WERI-Rb-1 (cell line): ENCODE measurements around the gene ZBTB42.

Experiments
- DNase-seq: peaks from one replicate; pipeline ENCODE4 v3.0.0-alpha.2; 2020
- H3K27ac ChIP-seq: fragments of 250-450 bp; sonication (Bioruptor Pico); 2 replicates; pipeline ENCODE4 v1.5.1; 2020; ENCODE audit warnings: mild to moderate bottlenecking, moderate library complexity
- H3K27me3 ChIP-seq: fragments of 250-450 bp; sonication (Bioruptor Pico); 2 replicates; pipeline ENCODE4 v1.5.1; 2021; ENCODE audit warnings: mild to moderate bottlenecking, low read depth, moderate library complexity; ENCODE audit not compliant: insufficient read depth, severe bottlenecking
- H3K36me3 ChIP-seq: fragments of 250-450 bp; sonication (Bioruptor Pico); 2 replicates; pipeline ENCODE4 v1.5.1; 2020; ENCODE audit warnings: mild to moderate bottlenecking, moderate library complexity
- H3K4me3 ChIP-seq: 2 replicates; pipeline ENCODE4 v1.5.1; 2011; ENCODE audit warnings: low read depth, mild to moderate bottlenecking, control low read depth, low read length
- H3K9me3 ChIP-seq: fragments of 250-450 bp; sonication (Bioruptor Pico); 2 replicates; pipeline ENCODE4 v1.5.1; 2021; ENCODE audit warnings: mild to moderate bottlenecking, moderate library complexity; ENCODE audit not compliant: severe bottlenecking
- CTCF ChIP-seq: IDR thresholded peaks from 2 replicates; pipeline ENCODE4 v1.5.1; 2011; ENCODE audit warnings: low read depth, mild to moderate bottlenecking, control low read depth, inconsistent platforms, low read length

ZBTB42 gene

GRCh38 chr14:104771918-104772706 is 28.8 kb upstream of the ZBTB42 start:
- Histone ChIP-seq H3K9me3 (peaks cover 8% of the 10 kb centered on the region), H3K4me3 (no peak overlapping the region), H3K36me3 (peaks cover 59% of the 10 kb centered on the region), H3K27me3 (no peaks in the 10 kb centered on the region), H3K27ac (no peak overlapping the region)
- no peak for DNase-seq
- TF ChIP-seq CTCF, result no peak

GRCh38 chr14:104772707-104773504 is 28.0 kb upstream of the ZBTB42 start:
- DNase-seq, result no peak
- no peaks in the 10 kb centered on the region for H3K27me3 ChIP-seq
- no peak for TF ChIP-seq CTCF
- no peak overlapping the region for H3K4me3 ChIP-seq
- peaks cover 59% of the 10 kb centered on the region for H3K36me3 ChIP-seq
- peaks cover 8% of the 10 kb centered on the region for H3K9me3 ChIP-seq
- H3K27ac ChIP-seq, result no peak overlapping the region

GRCh38 chr14:104773505-104774452 is 27.1 kb upstream of the ZBTB42 start:
- Histone ChIP-seq H3K36me3 (peaks cover 59% of the 10 kb centered on the region), H3K27ac (no peak overlapping the region), H3K27me3 (no peaks in the 10 kb centered on the region), H3K4me3 (no peak overlapping the region), H3K9me3 (peaks cover 8% of the 10 kb centered on the region)
- TF ChIP-seq CTCF, result peak; percentile 43
- peak; percentile 34 for DNase-seq

GRCh38 chr14:104774453-104775072 is 26.3 kb upstream of the ZBTB42 start:
- Histone ChIP-seq H3K36me3 (peaks cover 63% of the 10 kb centered on the region), H3K9me3 (peaks cover 8% of the 10 kb centered on the region), H3K4me3 (no peak overlapping the region), H3K27me3 (no peaks in the 10 kb centered on the region), H3K27ac (no peak overlapping the region)
- no peak for DNase-seq
- TF ChIP-seq CTCF, result no peak

GRCh38 chr14:104775073-104775489 is 25.8 kb upstream of the ZBTB42 start:
- no peaks in the 10 kb centered on the region for H3K27me3 ChIP-seq
- H3K36me3 ChIP-seq, result peaks cover 59% of the 10 kb centered on the region
- H3K27ac ChIP-seq, result no peak overlapping the region
- H3K4me3 ChIP-seq, result no peak overlapping the region
- H3K9me3 ChIP-seq, result peaks cover 8% of the 10 kb centered on the region
- no peak for DNase-seq
- no peak for TF ChIP-seq CTCF
